Esophagus squamous epithelium (tissue), 5 donors: ENCODE measurements around the gene CLCNKB. TPM values are rescaled to one million over a fixed set of nuclear protein-coding genes. Genes with fewer than 3 reads are reported as not detected.
"Not testable (repeated sequence)": the region's sequence is repeated elsewhere in the genome, so short reads cannot be mapped to it uniquely, and the experiment has no call there.

Experiments
- DNase-seq: peaks from one replicate; lab custom pipeline; 2025; lab: John Stamatoyannopoulos, UW
- H3K27ac ChIP-seq, 4 donors: fragments of 200-600 bp; sonication (generic); one replicate each; pipeline ENCODE4 v1.5.1; 2016 to 2019; ENCODE audit warnings: mild to moderate bottlenecking in 1 of 4
- H3K27me3 ChIP-seq, 4 donors: fragments of 200-600 bp; sonication (generic); 1 replicate in 3 of 4; 2 replicates in 1 of 4; pipeline versions ENCODE4 v1.5.1 to v1.6.0; 2017 to 2021; ENCODE audit warnings: antibody characterized with exemption in 1 of 4
- H3K36me3 ChIP-seq, 3 donors: fragments of 200-600 bp; sonication (generic); one replicate each; pipeline ENCODE4 v1.5.1; 2016 to 2019
- H3K4me1 ChIP-seq, 3 donors: fragments of 200-600 bp; sonication (generic); one replicate each; pipeline ENCODE4 v1.5.1; 2017 to 2019
- H3K4me3 ChIP-seq, 4 donors: fragments of 200-600 bp; sonication (generic); 1 replicate in 3 of 4; 2 replicates in 1 of 4; pipeline ENCODE4 v1.5.1; 2016 to 2019; ENCODE audit warnings: mild to moderate bottlenecking in 2 of 4, moderate library complexity in 1 of 4
- H3K9me3 ChIP-seq, 3 donors: fragments of 200-600 bp; sonication (generic); one replicate each; pipeline ENCODE4 v1.5.1; 2016 to 2019
- POLR2A ChIP-seq, 4 donors: fragments of 450-650 bp; IDR thresholded peaks; one replicate each; pipeline ENCODE4 v1.6.1; 2017; ENCODE audit warnings: antibody characterized with exemption in 4 of 4, mild to moderate bottlenecking in 4 of 4, moderate library complexity in 3 of 4
- WGBS, 2 donors: methylation state at CpG; one replicate each; pipeline ENCODE4 v1.1.5; 2018; 5-methylcytosine and 5-hydroxymethylcytosine counted together
- intact Hi-C: fragments of 100-400 bp; cut with DNase I; formaldehyde crosslinking; loops from one replicate; pipeline ENCODE4 v1.15.0; 2022
- total RNA-seq, 4 donors: library from RNA; depleted of rRNA; stranded (reverse); fragments of >200 nt; gene quantifications; one replicate each; pipeline ENCODE4 v1.1.0, GENCODE V29; 2016
- TF ChIP-seq, protein P1 (sequence below), 6 experiments: fragments of 450-650 bp in 4 of 6; fragments of 200-600 bp in 2 of 6; sonication (generic) in 2 of 6; IDR thresholded peaks; one replicate each; pipeline ENCODE4 v1.5.1; 2016 to 2019; ENCODE audit warnings: antibody characterized with exemption in 6 of 6, mild to moderate bottlenecking in 4 of 6, moderate library complexity in 4 of 6
- donor health status: DM: yes; HTN: yes; CAD: no.

CLCNKB gene
- total RNA-seq, 4 donors from 2014 or later: not detected

DNA sequence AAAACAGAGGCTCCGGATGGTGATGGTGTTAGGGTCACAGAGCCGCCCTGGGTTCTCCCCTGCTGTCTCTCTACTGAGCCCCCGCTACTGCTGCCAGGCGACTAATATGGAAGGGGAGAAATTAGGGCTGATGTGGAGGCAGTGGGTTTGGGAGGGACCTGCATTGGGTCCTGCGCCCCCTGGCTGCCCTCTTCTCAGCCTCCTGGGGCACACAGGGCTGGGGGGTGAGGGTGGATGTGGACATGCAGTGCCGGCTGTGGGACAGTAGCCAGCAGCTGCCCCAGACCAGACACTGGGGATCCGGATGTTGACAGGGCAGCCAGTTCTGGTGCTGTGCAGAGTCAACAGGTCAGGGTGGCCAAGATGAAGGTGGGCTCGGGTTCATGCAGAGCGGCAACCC is 1.5 kb upstream of the CLCNKB start:
- peaks cover 0 to under 1% (median 0%) of the 10 kb centered on the region in 4 donors for H3K27me3 ChIP-seq
- no peak overlapping the region for H3K4me3 ChIP-seq
- no peaks in the 10 kb centered on the region for H3K9me3 ChIP-seq
- no peak overlapping the region for H3K27ac ChIP-seq
- no peaks in the 10 kb centered on the region for H3K36me3 ChIP-seq
- DNase-seq: no peak
- 61 to 73% methylated on average over 3 to 5 of the region's 9 CpGs for WGBS, 2 donors
- no peak for TF ChIP-seq POLR2A (IDR thresholded peaks at IDR 0.05)
- TF ChIP-seq, protein P1, sequence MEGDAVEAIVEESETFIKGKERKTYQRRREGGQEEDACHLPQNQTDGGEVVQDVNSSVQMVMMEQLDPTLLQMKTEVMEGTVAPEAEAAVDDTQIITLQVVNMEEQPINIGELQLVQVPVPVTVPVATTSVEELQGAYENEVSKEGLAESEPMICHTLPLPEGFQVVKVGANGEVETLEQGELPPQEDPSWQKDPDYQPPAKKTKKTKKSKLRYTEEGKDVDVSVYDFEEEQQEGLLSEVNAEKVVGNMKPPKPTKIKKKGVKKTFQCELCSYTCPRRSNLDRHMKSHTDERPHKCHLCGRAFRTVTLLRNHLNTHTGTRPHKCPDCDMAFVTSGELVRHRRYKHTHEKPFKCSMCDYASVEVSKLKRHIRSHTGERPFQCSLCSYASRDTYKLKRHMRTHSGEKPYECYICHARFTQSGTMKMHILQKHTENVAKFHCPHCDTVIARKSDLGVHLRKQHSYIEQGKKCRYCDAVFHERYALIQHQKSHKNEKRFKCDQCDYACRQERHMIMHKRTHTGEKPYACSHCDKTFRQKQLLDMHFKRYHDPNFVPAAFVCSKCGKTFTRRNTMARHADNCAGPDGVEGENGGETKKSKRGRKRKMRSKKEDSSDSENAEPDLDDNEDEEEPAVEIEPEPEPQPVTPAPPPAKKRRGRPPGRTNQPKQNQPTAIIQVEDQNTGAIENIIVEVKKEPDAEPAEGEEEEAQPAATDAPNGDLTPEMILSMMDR (IDR thresholded peaks at IDR 0.05): no peak
- intact Hi-C loops: no loop called here
- H3K4me1 ChIP-seq: no peaks in the 10 kb centered on the region

DNA sequence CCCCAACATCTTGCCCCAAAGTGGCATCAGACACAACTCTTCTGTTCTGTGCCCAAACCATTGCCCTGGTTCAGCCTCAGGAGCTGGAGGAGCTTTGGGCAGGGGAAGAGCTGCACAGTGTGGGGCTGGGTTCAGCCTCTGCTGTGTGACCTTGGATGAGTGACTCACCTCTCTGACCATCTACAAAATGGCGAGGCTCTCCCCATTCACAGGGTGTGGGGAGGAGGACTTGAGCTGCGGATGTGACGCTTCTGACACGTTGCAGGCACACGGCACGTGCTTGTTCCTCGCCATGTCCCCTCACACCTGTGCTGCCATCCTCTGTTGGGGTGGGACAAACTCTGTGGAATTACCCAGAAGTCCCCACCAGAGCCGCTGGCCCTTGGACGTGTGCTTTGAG is 928 bp upstream of the CLCNKB start:
- H3K4me1 ChIP-seq, H3K4me3 ChIP-seq, intact Hi-C loops, H3K9me3 ChIP-seq, DNase-seq, H3K27me3 ChIP-seq, H3K27ac ChIP-seq, H3K36me3 ChIP-seq: not testable (repeated sequence)
- 88% methylated on average over 7 of the region's 9 CpGs; no CpG with 5 or more reads in 1 of the 2 donors for WGBS, 2 donors

DNA sequence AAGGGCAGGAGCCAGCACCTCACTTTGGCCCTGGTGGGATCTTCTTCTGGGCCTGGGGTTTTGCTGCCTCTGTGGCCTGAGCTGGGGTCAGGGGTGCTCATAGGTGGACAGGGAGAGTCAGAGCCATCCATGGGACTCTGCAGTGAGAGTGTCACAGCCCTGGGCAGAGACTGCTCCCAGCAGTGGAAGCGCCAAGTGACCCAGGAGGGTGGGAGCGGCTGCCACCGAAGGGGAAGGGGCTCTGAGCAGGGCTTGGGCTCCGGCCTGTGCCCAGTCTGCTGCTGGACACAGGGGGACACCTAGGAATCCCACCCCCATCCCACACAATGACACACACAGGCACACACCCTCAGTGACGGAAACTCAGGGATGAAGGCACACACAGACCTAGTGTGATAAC is 368 bp downstream of the CLCNKB start:
- H3K9me3 ChIP-seq: no peaks in the 10 kb centered on the region
- H3K36me3 ChIP-seq: no peaks in the 10 kb centered on the region
- H3K27ac ChIP-seq: no peak overlapping the region
- 81% methylated on average over 2 of the region's 5 CpGs; no CpG with 5 or more reads in 1 of the 2 donors for WGBS, 2 donors
- intact Hi-C loops: no loop called here
- TF ChIP-seq, protein P1 (IDR thresholded peaks at IDR 0.05): no peak
- TF ChIP-seq POLR2A (IDR thresholded peaks at IDR 0.05): no peak
- H3K4me3 ChIP-seq: no peak overlapping the region
- DNase-seq: no peak
- peaks cover 0 to 5% (median 0%) of the 10 kb centered on the region in 4 donors for H3K27me3 ChIP-seq
- peaks cover 5 to 10% (median 6%) of the 10 kb centered on the region in 3 donors for H3K4me1 ChIP-seq

DNA sequence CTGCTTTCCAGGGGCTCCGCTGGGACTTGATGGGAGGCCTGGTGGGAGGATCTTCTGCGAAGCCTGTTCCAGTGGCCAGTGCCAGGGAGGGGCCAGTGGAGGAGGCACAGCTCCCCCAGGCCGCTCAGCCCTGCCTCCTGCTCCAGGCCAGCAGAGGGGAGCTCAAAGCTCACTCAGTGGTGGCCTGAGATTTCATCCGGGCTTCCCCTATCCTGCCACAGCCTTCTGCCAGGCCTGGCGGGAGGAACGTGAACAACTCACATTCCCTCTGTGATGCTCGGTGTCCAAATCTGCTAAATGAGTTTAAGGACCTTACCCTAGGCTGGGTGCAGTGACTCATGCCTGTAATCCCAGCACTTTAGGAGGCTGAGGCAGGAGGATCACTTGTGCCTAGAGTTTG is 3.3 kb downstream of the CLCNKB start:
- WGBS, 2 donors: 30 to 90% methylated on average over 2 of the region's 7 CpGs
- peaks cover 6 to 12% (median 7%) of the 10 kb centered on the region in 3 donors for H3K4me1 ChIP-seq
- peaks cover 0 to 8% (median 0%) of the 10 kb centered on the region in 4 donors for H3K27me3 ChIP-seq
- no peak for TF ChIP-seq POLR2A (IDR thresholded peaks at IDR 0.05)
- TF ChIP-seq, protein P1 (IDR thresholded peaks at IDR 0.05): no peak
- intact Hi-C loops: no loop called here
- no peak overlapping the region for H3K4me3 ChIP-seq
- DNase-seq: no peak
- no peaks in the 10 kb centered on the region for H3K36me3 ChIP-seq
- H3K27ac ChIP-seq: no peak overlapping the region
- H3K9me3 ChIP-seq: no peaks in the 10 kb centered on the region

DNA sequence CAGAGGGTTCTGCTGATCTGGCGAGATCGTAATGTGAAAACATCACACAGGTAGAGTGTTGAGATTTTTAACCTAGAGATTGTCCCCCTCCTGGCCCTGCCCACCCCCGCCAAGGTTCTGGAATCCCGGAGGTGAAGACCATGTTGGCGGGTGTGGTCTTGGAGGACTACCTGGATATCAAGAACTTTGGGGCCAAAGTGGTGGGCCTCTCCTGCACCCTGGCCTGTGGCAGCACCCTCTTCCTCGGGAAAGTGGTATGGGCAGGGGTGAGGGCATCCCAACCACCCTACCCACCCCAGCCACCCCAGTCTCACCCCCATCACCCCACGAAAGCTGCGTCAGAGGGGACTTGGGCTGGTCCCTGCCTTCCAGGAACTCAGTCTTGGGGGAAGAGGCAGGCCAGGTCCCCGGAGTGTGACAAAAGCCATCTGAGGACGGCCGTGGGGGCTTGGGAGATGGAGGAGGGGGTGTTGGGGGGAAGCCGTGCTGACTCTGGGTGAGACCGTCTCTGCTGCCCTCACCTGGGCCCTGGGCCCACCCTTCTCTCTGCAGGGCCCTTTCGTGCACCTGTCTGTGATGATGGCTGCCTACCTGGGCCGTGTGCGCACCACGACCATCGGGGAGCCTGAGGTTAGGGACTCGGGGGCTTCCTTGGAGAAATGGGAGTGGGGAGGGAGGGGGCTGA is 4.4 kb downstream of the CLCNKB start:
- Histone ChIP-seq H3K4me3 (peak overlapping the region in 3 of 4 donors; percentile 46 to 65 (median 47)), H3K27ac (no peak overlapping the region), H3K4me1 (peaks cover 6 to 12% (median 7%) of the 10 kb centered on the region in 3 donors), H3K27me3 (peaks cover 0 to 8% (median 0%) of the 10 kb centered on the region in 4 donors), H3K9me3 (no peaks in the 10 kb centered on the region), H3K36me3 (no peaks in the 10 kb centered on the region)
- intact Hi-C loops: no loop called here
- no peak for TF ChIP-seq POLR2A (IDR thresholded peaks at IDR 0.05)
- TF ChIP-seq, protein P1 (IDR thresholded peaks at IDR 0.05): no peak
- 80 to 90% methylated on average over 5 to 6 of the region's 19 CpGs for WGBS, 2 donors
- DNase-seq: no peak
